GOT3 (cell line): ENCODE data around the gene TACR1.
"Not testable (repeated sequence)": the region's sequence is repeated elsewhere in the genome, so short reads cannot be mapped to it uniquely, and the experiment has no call there.

Source experiments
- DNase-seq: peaks from one replicate; lab custom pipeline; 2025; ENCODE audit warnings: mixed read lengths; lab: John Stamatoyannopoulos, UW

Gene TACR1, protein sequence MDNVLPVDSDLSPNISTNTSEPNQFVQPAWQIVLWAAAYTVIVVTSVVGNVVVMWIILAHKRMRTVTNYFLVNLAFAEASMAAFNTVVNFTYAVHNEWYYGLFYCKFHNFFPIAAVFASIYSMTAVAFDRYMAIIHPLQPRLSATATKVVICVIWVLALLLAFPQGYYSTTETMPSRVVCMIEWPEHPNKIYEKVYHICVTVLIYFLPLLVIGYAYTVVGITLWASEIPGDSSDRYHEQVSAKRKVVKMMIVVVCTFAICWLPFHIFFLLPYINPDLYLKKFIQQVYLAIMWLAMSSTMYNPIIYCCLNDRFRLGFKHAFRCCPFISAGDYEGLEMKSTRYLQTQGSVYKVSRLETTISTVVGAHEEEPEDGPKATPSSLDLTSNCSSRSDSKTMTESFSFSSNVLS

GRCh38 chr2:75199428-75200011, at the start of gene TACR1:
TSS of gene TACR1 (minus strand) at chr2:75199520. CDS start at chr2:75198934, 586 bp downstream.
- DNase-seq, result peak; percentile 17

GRCh38 chr2:75248581-75248980, 49.3 kb upstream of the TACR1 start:
- DNase-seq, result not testable (repeated sequence)

DNA sequence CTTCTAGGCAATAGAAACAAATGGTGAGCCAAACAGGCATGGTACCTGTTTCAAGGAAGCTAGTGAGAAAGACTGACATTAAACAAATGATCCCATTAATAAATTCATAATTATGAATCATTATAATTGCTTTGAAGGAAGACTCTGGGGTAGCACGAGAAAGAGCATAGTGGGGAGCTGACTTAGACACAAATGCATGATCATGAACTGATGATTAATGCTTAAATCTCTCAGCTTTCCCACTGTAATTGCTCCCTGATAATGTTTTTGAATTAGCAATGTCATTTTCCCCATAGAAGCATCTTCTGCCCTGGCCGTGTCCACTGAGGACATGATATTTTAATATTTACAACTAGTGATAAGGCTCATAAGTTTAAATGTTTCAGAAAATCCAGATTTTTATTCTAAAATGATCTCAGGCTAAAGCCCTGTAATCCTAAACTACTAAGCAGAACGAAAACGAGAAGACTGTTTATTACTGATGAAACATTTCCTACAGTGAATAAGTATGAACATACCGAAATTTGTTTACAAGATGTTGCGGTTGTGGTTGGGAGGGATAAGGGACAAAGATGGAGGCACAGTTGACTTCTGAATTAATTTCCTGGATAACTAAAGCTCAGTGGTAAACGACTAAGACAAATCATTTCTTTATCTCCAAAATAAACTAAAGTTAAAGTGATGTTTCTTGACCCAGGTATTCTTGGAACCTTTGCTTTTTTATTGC, 47.3 kb upstream of the TACR1 start:
- DNase-seq, result no peak

GRCh38 chr2:75243219-75243618, 43.9 kb upstream of the TACR1 start:
- DNase-seq, result no peak

- no peak for DNase-seq
These were observed 42.4 kb upstream of the TACR1 start for GRCh38 chr2:75241696-75242095.

- DNase-seq, result no peak
These were observed 39.5 kb upstream of the TACR1 start for GRCh38 chr2:75238670-75239330.

DNA sequence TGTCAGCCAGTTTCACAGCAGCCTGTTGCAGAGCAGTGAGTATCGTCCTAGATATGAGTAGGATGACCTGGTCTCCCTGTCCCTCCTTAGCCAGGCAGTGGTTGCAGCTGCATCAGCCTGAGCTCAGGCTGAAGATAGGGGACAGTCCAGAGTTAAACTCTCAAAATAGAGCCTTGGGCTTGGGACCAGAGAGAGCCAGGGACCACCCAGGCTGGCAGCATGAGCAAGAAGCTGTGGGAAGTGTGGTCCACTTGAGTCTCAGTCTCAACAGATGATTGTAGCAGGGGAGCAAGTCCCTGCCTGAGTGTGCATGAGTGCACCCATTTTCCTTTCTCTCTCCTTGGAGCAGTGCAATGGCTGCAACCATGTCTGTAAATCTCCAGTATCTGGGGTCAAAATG, 38.0 kb upstream of the TACR1 start:
- DNase-seq, result no peak

- DNase-seq, result no peak
These were observed 34.6 kb upstream of the TACR1 start for GRCh38 chr2:75233965-75234364.

DNA sequence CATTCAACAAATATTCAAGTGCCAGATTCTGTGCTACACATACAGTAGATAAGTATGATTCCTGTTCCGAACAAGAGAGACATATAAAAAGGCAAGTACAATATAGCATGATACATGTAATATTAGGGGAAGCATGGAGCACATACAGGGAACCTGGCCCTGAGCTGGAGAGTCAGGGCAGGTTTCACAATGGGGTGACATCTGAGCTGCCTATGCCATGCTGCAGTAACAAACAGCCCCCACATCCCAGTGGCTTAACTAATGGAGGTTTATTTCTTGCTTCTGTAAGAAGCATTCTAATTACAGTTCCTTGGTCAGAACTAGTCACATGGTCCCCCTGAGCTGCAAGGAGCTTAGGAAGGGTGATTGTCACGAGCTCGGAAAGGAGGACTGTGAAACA, 27.3 kb upstream of the TACR1 start:
- DNase-seq, result no peak

DNA sequence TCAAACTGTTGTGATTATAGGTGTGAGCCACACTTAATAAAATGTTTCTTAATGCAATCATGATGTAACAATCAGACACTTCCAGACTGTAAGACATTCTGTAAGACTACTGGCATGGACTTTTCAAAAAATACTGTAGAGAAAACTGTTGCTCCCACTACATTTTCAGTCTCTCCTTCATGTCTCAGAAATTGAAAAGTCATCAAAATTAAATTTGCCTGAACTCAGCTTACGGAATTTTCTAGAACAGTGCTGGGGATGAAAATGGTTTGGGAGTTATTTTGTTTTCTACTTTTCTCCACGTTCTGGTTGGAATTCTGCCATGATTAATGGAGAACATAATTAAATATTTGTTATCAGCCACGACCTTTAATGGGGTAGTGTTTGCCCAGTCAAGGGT, 26.8 kb upstream of the TACR1 start:
- no peak for DNase-seq

DNA sequence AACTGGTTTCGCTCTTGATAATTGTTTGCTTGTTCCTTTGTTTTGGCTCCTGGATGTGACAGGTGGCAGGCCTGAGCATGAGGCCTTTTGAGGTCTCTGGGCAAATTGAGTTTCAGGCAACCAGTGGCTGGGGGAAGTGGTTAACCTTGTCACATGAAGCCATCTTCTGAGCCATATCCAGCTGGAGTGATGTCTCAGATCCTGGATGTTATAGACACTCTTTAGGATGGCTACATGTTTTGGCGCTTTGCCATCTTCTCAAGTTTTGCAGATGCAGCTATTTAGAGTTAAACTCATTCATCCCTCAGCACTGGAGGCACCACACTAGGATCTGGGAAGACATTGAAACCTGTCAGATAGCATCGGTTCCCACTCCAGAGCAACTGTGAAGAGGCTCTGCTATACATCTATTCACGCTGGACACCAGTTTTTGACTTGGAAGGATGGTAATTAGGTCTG, 25.3 kb upstream of the TACR1 start:
- no peak for DNase-seq

DNA sequence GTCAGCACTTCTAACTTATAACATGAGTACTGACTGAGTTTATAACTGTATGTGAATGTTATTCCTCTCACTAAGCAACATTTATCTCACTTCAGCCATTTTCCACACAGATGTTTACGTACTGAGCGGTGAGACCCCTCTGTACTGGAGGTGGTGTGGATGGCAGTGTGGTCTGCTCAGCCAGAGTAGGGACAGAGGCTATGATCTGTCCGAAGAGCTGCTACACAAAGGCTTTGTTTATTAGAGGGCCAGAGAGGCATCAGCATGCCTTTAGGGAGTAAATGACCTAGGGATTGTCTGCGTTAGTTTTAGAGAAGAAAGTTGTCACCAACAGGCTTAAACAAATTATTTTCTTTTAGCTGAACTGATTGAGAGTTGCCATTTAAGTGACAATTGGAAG, 23.2 kb upstream of the TACR1 start:
- DNase-seq, result no peak

DNA sequence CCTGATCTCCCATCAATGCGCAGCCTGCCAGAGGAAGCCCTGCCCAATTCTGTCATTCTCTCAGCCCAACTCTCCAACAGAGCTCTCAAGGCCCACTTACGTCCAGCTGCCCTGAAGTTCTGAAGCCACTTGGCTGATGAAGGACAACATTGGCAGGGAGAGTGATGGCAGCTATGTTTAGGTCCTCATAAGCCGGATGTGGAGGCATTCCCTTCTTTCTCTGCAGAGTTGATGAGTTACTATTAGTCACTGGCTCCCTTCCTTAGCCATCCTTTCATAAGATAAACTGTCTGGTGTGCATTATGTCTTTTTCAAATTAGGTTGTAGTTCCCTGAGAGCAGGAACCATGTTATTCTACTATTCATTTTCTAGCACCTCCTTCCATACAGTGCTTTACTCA, 22.5 kb upstream of the TACR1 start:
- DNase-seq, result no peak

DNA sequence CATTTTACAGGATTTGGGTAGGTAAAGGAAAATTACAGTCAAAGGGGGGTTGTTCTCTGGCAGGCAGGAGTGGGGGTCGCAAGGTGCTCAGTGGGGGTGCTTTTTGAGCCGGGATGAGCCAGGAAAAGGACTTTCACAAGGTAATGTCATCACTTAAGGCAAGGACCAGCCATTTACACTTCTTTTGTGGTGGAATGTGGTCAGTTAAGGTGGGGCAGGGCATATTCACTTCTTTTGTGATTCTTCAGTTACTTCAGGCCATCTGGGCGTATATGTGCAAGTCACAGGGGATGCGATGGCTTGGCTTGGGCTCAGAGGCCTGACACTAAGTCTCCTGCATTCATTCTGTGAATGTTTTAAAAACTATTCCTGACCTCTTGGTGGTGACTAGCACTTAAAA, 19.9 kb upstream of the TACR1 start:
- DNase-seq, result not testable (repeated sequence)

- no peak for DNase-seq
These were observed 12.0 kb upstream of the TACR1 start for GRCh38 chr2:75211266-75211770.

- DNase-seq, result no peak
These were observed 11.1 kb upstream of the TACR1 start for GRCh38 chr2:75210409-75210808.

DNA sequence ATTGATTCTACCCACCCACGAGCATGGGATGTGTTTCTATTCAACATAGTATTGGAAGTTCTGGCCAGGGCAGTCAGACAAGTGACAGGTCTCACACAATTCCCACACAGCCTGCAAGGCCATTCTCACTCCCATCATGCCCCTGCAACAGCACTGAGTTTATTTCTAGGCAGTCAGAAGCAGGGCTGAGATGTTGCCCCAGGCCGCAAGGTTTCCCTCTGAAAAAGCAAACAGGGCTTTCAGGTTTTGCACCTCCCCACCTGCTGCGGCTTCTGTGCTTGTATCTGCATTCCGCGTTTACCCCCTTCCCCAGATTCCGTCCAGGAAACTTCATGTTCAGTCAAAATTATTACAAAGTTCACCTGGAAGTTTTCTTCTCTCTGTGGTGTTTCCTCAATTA, 9.4 kb upstream of the TACR1 start:
- DNase-seq, result no peak

DNA sequence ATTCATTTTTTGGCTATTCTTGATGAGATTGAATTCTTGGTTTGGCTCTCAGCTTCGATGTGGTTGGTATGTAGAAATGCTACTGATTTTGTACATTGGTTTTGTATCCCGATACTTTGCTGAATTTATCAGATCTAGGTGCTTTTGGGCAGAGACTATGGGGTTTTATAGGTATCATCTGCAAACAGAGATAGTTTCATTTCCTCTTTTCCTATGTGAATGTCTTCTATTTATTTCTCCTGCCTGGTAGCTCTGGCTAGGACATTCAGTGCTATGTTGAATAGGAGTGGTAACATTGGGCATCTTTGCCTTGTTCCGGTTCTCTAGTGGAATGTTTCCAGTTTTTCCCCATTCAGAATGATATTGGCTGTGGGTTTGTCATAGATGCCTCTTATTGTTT, 5.5 kb upstream of the TACR1 start:
- DNase-seq, result no peak

DNA sequence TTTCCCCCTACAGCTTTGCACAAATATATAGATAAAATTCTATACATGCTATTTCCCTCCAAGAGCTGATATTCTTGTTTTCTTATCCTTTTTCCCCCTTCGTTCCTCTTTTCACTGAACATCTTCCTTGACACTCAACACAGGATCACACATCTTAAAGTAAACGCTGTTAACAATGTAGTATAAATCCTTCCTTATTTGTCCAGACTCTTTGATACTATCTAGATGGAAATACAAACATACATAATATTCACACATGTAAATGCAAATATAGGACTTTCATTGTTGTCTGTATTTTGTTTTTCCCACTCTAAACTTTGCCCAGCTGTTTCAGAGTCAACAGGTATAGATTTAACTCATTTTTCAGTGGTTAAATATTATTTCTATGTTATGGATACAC, 3.0 kb upstream of the TACR1 start:
- no peak for DNase-seq

GRCh38 chr2:75200140-75201096, 1.1 kb upstream of the TACR1 start:
- no peak for DNase-seq

GRCh38 chr2:75195076-75195691, 4.1 kb downstream of the TACR1 start:
- no peak for DNase-seq
